SK-N-MC (cell line): ENCODE results near the gene HSD11B2.

ENCODE experiments used
- EZH2 ChIP-seq: fragments of 200-600 bp; sonication (generic); IDR thresholded peaks from one replicate; pipeline ENCODE4 v1.6.1; 2017; ENCODE audit warnings: antibody characterized with exemption
- FOXP2 ChIP-seq: optimal IDR thresholded peaks from 2 replicates; pipeline ENCODE3; 2011; ENCODE audit warnings: mild to moderate bottlenecking, moderate library complexity; ENCODE audit not compliant: insufficient read depth; ENCODE audit errors: extremely low read length, control extremely low read depth
- POLR2AphosphoS5 ChIP-seq: IDR thresholded peaks from 2 replicates; pipeline ENCODE4 v1.6.1; 2012; ENCODE audit warnings: mild to moderate bottlenecking, low read depth, low read length, borderline replicate concordance

DNA sequence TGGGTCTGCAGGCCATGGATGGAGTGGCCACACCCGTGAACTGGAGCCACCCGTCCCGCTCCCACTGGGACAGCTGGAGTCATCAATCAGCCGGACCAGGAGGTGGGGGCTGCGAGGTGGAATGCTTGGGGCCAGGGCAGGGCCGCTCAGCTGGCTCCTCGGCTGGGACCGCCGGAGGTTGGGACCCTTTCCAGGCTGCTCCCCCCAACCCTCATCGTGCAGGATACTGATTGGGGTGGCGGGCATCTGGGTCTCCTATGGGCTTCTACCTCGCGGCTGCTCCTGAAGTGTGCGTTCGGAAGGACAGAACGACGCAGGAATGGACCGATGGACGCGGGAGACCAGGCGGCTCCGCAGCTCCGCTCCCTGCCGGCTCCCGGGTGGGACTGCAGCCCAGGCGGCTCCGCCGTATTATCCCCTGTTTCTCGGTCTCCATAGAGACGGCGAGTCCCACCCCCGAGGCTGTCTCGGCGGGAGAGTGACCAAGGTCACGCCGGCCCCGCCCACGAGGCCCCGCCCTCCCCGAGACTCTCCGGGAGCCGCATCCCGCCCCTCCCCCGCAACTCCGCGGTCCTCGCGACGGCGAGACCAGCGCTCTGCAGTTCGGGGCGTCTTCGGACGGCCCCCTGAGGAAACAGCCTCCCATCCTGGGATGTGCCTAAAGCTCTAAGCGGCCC, 37.7 kb upstream of the HSD11B2 start, which contains the start of gene TPPP3:
- TF ChIP-seq POLR2AphosphoS5 (no peak), EZH2 (no peak), FOXP2 (no peak)
